CD4-positive, alpha-beta T cell treated with Interleukin-17A for 4 hours (primary cell): ENCODE data around the gene EXOC4.

Experiments
- DNase-seq: peaks from one replicate; pipeline ENCODE4 v3.0.0-alpha.2; 2020; ENCODE audit warnings: mixed read lengths

EXOC4 gene

DNA sequence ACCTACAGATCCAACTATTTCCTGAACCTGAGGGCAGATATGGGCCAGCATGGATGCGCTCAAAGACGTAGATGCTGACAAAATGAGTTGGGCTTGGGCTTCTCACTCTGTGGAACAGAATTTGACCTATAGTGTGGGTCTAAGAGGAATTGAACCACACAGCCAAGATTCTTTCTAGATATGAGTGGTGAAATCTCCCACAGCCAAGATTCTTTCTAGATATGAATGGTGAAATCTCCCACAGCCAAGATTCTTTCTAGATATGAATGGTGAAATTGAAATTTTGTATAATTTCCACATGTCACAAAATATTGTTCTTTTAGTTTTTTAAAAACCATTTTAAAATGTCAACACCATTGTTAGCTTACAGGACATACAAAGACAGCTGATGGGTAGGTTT is 658.8 kb downstream of the EXOC4 start:
- DNase-seq, result no peak

DNA sequence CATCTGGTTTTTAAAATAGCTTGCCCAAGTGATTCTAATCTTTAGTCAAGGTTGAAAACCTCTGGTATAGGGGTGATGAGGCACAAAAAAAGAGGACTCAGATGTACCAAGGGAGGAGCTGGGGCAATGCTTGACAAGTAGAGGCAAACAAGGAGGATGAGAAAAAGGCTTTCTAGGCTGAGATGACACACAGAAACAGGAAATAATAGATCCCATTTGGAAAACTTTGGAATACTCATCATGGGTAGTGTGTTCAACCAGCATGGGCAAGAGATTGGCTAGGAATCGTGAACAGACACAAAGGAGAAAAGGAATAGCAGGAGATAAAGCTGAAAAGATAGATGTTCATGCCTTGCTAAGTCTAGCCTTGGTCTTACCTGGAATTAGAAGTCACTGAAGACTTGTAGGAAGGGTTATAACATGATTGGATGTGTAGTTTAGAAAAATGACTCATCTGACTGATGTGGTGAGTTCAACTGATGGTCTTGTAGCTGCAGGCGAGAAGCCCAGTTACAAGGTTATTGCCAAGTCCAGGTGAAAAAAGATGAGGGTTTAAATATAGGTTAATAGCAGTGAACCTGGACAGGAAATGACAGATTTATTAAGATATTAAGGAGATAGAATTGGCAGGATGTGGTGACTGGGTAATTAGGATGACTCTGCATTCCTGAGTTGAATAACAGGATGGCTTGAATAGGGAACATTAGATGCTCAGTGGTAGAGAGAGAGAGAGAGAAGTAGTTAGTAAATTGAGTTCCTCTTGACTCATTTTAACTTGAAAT is 660.2 kb downstream of the EXOC4 start:
- no peak for DNase-seq

DNA sequence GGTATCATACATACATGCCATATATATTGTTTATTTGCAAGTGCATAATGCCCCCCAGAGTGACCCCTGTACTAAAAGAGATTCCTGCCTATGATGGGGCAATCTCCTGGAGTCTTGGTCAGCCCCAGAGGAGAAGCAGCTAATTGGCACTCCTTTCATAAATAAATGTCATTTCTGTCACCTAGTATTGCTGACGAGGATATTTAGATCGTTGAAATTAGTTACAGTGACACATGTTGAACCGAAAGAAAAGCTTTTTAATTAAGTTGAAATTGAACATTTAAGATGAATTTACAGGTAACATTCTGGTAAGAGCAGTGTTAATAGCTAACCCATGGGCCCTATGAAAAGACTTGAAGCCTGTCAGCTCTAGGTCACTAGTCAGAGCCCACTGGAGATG is 663.7 kb downstream of the EXOC4 start:
- no peak for DNase-seq

DNA sequence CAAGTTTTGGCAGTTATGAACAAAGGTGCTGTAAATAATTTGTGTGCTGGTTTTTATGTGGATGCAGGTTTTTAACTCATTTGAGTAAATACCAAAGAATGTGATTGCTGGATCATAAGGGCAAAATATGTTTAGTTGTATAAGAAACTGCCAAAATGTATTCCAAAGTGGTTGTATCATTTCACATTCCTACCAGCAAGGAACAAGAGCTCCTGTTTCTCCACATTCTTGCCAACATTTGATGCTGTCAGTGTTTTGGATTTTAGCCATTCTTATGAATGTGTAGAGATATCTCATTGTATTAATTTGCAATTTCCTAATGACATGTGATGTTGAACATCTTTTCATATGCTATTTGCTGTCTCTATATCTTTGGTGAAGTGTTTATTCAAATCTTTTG is 666.9 kb downstream of the EXOC4 start:
- DNase-seq, result no peak

DNA sequence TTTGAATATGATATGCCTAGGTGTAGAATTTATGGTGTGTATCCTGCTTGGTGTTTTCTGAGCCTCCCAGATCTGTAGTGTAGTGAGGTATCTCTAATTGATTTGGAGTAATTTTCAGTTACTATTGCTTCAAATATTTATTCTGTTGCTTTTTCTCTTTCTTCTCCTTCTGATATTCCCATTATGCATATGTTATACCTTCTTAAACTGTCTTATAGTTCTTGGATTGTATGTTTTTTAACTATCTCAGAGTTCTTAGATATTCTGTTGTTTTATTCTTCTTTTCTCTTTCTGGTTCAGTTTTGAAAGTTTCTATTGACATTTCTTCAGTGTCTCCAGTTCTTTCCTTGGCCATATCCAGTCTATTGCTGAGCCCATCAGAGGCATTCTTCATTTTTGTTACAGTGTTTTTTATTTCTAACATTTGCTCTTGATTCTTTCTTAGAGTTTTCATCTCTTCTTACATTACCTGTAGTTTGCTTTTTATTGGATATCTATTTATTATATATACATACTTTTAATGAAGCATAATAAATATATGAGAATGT is 668.8 kb downstream of the EXOC4 start:
- DNase-seq, result no peak

DNA sequence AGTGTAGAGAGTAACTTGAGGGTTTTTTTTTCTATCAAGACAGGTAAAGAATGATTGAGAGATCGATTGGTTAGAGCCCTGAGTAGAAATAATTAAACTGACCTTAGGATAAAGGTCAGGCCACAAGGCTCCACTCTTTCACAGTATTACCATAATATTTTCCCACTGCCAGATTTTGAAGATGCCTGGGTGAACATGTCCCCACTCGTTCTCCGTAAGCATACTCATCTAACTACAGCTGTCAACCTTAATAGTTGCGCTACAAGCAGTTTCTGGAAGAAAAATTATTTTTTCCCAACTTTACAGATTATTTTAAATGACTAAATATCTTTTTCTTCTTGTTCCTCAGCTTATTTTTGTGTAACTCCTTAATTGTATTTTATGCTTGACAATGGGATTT is 671.1 kb downstream of the EXOC4 start:
- DNase-seq, result no peak

DNA sequence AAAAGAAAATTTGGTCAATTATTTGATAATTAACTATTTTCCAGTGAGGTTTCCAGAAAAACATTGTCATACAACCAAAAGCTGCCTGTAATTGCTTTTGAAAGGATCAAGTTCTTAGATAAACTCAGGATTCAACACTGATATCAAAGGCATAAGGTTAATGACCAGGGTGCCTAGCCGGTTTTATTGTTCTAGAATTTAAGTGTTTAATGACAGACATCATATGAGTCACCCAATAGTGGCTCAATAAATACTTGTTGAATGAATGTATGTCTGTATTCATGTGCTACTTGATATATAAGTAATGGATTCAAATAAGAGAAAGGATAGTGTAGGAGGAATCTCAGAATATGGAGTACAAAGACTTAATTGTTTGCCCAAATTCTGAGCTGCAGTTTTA is 678.2 kb downstream of the EXOC4 start:
- no peak for DNase-seq

DNA sequence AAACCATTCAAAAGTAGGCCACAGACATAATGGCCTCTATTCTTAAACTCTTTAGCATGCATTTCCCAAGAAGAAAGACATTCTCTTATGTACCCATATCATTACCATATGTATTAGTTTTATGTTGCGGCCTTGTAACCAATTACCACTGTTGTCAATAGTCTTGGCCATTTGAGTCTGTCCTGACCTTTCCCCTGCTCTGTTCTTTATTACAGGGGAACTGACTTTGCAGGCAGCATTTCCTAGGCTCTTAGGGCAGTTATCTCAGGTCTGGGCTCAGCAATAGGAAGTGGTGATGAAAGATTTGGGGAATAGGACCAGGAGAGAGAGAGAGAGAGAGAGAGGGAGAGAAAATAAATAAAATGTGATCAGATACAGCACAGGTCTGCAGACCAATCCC is 679.7 kb downstream of the EXOC4 start:
- no peak for DNase-seq

DNA sequence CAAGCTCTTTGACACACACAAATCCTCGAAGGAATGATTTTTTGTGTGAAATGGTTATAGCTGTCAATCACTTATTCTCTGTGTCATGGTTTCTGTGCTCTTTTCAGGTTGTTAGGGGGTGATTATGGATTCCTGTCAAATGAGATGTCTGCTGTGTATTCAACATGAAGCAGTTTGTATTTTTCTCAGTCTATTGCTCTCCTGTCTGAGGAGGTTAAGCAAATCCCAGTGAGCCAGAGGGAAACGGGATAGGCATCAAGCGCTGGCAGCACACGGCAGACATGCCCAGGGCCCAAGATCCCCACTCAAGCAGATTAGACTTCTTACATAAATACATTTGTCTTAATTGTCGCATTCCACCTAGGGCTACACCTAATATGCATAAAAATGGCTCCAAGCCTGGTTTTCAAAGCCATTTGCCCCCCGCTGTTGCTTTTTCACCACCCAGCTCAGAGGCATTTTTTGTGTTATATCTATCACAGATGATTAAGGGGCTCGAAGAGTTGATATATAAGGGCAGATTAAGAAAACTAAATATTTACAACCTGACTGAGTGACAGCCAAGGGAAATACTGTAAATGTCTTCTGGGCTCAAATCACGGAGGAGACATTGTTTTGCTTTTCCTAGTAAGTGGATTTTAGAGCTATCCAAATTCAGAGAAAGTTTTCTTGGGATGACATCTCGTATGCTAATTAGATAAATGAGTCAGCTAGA is 681.5 kb downstream of the EXOC4 start:
- no peak for DNase-seq

DNA sequence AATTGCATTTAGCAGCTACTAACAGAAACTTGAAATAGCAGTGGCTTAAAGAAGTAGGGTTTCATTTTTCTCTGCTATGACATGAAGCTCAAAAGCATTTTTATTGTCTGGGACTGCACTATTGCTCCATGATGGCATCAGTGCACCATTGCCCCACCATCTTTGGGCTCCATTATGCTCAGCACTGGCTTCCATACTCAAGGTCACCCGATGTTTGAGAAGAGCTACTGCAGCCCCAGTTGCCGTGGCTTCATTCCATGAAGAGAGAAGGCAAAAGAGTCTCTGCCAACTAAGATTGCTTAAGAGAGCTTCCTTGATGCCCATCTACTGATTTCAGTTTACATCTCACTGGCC is 682.1 kb downstream of the EXOC4 start:
- no peak for DNase-seq

DNA sequence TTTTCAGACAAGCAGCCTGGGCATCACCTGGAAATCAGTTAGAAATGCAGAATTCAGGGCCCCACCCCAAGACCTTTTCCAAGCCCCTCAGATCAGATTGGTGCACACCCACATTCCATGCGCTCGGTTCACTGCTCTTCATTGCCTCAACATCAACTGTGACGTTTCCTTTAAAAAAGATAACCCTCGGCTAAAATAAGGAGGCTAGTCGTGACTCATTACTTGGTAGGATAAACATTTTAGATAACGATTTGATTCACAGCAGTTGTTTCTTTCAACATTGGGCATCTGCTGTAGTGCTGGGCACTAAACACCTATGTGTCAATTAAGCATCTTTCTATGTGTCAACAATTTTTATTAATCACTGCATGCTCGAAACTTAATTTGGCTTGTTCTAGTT is 683.2 kb downstream of the EXOC4 start:
- DNase-seq, result no peak

DNA sequence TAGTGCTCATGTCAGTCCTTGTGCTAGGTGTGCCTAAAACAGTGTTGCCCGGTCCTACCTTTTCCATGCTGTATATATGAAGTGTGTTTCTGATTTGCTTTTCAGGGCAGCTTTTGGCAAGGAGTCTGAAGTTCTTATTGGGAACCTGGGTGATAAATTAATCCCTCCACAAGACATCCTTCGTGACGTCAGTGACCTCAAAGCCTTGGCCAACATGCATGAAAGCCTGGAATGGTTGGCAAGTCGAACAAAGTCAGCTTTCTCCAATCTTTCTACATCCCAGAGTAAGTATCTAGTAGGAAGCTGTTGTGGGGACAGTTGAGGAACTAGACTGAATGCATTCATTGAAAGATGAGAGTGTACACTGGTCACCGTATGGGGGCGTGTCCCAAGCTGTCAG is 684.9 kb downstream of the EXOC4 start:
- DNase-seq, result no peak

DNA sequence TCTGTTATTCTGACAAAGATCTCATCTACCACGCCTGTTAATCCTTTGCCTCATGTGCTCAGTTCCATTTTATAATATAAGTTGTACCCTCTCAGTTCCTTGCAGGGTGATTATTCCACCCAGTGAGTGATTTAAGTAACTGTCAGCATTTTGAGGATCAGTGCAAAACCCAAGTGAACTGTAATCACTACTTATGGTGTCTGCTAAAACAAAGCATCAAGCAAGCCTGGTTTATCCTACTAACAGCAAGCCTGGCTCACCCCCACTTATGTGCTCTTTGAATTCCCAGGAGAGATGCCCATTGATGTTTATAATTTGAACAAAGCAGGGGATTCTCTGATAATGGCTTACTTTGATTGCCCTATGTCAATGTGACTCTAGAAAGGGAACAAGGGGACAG is 687.5 kb downstream of the EXOC4 start:
- DNase-seq, result no peak

DNA sequence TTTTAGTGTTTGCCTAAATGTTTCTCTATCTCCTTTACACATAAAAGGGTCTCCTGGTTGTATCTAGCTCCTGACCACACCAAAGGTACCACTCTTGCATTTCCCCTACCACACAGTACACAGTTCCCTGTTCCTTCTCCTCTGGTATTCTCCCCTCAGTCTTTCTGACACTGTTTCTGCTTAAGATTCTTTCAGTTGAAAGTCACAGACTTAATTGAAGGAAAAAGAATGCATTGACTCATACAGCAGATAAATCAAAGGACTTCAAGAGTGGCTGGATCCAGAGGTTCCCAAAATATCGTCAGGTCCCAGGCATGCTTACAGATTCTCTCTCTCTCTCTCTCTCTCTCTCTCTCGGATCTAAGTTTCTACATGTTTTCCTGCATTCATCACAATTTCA is 688.6 kb downstream of the EXOC4 start:
- DNase-seq, result no peak

DNA sequence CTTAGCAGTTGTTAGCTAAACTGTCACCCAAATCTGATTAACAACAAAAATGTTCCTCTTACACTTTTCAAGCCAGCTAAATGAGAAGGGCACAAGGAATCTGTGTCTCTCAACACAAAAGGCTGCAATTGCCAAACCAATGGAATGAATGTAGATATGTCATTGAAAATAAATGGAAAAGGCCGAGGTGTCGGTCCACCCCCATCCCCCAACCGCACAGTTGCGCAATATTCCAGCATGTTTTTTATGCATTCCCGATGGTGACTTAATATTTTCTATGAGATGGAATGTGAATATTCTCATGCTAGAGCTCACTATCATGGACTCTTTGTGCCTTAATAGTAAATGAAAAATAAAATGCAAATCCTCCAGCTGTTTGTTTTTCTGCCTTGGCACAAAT is 692.6 kb downstream of the EXOC4 start:
- no peak for DNase-seq

DNA sequence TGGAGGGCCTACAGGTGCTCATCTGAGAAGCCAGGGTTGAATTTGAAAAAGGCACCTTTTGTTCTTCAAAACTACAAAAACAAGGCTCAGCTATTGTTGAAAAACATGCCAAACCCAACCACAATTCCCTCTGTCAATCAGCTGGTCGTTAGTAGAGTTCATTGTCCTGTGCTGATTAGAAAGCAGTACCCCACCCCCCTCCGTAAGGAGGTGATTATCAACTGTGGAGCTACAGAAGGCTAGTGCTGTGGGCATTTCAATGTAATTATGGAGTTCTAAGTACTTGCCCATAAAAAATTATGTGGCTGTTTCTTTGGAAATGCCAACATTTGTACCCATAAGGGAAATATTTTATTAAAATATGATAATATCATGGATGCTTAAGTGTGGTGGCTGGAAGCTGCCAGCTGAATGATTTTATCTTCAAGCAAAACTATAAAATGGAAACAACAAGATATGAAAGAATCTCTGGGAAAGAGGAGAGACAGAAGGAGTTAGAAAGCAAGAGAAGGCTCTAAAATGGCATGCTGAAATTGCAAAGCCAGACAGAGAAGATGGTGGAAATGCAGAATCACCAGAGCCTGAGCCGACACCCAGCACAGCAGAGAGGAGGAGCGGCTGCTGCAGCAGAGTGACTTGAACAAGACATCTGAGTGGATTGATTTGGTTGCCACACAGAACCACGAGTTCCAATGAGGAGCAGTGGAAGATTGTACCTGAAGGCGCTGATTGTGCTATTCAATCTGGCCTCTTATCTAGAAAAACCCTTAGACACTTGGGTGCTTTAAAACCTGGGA is 694.8 kb downstream of the EXOC4 start:
- DNase-seq, result no peak

DNA sequence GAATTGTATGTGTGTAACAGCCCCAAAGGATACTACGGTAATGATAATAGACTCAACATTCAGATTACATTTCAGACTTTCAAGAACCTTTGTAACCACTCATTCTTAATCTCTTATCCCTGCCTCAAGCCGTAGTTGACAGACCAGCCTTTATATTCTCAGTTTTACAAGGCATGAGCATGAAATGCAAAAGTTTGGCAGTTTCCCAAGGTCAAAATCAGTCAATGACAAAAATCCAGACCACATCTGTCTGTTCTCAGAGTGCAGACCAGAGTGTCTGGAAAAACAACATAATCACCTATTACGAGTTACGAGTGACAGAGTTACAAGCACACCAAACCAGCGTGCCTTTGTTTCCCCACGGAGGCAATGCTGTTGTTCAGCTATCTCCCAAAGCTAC is 695.7 kb downstream of the EXOC4 start:
- DNase-seq, result no peak

DNA sequence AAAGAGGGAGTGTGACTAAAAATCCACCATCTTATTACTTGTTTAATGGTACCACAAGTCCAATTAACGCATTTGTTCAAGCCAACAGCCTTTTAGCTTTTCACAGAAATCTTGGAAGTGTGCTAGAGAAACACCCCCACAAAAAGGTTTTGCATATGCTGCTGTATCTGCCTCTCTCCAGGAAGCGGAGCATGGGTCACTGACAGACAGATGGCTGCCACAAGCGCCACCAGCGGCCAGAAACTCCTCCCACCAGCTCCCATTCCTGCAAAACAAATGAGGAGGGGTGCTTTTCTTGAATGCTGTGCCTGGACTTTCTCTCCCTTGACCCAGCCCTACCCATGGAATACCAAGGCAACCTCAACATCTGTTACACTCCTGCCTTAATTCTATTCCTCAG is 698.0 kb downstream of the EXOC4 start:
- no peak for DNase-seq

DNA sequence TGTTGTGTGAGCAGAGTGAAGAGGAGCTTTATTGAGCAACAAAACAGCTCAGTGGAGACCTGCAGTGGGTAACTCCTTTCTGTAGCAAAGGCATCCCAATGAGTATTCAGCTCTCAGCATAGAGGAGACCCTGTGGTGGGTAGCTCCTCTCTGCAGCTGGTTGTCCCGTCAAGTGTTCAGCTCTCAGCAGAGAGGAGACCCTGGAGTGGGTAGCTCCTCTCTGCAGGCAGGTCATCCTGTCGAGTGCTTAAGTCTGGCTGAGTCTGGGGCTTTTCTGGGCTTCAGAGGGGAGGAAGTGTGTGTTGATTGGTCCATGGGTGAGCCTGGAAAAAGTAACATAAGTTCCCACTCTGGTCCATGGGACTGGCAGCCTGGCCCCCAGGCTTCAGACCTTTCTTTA is 702.3 kb downstream of the EXOC4 start:
- DNase-seq, result no peak

DNA sequence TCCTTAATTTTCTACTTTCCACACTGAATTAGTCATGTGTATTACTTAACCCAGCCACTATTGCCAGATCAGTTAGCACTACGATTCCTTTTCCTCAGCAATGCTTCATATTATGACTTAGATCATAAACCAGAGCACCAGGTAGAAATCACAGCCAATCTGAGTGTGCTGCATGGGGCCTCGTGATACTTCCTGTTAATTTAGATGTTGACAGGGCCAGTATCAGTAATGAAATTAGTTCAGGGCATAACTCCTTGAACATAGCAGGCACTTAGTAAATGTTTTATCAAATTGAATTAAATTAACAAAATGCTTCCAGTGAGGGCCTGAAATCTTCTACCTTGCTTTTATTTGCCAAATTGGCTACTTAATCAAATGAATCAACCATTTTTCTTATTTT is 705.0 kb downstream of the EXOC4 start:
- DNase-seq, result no peak

DNA sequence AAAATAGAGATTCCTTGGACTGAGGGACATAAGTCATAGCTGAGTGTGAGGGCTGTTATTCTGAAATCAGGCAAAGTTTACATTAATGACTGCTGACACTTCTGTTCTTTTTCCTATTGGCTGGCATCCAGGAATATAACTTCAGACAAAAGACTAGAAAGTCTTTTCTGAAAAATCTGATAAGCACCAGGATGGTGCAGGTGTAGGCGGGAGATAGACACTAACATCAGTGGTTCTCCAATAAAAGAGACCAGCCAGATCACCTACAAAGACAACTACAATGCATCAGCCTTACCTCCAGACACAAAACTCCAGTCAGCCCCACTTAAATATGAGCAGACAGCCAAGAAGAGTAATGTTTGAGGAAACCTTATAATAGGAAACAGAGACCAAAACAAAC is 705.9 kb downstream of the EXOC4 start:
- no peak for DNase-seq

DNA sequence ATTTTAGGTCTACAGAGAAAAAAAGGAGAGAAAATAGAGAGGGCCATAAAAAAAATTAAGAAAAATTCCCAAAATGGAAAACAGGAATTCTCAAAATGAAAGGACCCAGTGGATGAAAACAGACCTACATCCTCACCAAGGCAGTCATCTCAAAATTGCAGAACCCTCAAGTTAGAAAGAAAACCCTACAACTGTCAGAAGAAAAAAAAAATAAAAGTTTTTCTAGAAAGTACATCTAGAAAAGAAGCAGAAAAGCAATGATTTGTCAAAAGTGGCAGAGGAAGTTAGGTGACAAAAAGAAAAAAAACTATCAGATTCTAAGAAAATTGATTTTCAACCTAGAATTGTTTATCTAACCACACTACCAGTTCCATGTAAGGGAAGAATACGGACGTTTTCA is 706.6 kb downstream of the EXOC4 start:
- DNase-seq, result no peak

DNA sequence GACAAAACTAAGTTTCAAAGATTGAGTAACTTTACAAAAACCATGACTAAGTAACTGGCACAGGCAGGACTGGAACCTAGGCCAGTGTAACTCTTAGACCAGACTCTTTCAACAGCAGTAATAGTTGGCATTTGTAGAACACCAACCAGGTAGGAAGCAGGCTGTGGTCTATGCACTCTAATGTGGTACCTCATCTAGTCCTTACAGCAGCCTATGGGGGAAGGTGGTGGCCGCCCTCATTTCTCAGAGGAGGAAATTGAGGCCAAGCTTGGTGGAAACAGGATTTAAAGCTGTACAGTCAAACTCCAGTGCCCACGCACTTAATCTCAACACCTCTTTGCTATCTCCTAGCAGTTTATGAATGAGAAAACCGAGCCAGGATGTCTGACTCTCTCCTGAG is 708.8 kb downstream of the EXOC4 start:
- no peak for DNase-seq

DNA sequence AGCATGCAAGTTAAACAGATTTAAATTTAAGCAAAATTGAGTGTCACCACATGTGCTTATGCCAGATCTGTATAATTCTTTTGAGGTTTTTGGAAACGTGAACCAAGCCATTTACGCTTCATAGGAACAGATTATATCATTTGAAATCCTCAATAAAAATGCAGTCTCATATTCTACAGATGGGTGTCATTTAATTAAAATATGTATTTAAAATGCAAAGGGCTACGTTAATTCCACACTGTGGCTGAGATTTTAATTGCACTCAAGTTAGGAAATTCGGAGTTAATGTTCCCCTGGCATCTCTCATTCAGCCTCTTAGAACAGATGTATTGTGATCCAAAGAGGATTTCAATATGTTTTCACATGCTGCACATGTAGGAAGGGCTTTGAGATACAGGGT is 709.8 kb downstream of the EXOC4 start:
- DNase-seq, result no peak
